Hepatic stellate cell (primary cell): ENCODE measurements around the gene BUB1B.

ENCODE experiments used
- DNase-seq: peaks from one replicate; pipeline ENCODE4 v3.0.0; 2011; ENCODE audit warnings: low spot score

The BUB1B gene

DNA sequence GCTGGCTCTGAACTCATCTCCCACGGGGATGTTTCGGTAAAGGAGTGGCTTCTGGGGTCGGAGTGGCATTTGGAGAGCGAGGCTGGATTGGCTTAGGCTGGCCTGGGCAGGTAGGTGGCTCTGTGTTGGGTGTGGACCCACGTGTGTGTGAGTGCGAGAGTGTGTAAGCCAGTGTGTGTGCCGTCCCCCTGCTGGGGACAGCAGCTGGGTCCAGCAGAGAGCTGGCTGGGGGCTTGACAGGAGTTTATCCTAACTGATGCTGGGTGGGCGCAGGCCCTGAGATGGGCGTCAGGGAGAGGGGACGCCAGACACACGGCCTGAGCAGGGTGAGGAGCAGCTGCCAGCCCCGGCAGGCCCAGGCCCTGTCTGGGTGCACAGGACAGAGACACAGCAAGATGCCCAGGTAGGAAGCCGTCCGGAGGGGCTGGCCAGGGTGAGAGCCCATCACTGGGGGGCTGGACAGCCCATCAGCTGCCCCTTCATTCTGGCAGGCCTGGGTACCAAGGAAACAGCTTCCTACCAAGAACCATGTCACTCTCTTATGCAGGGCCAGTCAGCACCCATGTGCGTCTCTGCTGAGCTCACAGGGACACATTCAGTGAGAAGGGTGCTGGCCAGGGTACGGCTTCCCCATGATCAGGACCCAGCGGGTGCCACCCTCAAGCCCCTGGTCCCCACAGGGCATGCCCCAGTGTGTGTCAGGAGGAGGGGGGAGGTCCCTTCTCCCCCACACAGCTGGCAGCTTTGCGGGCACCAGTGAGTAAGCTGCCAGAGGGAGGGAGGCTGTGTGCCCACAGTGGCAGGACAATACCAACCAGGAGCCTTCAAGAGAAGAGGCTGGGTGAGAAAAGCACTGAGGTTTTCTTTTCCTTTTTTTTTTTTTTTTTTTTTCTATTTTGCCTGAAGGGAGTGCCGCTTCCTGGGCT is 79.1 kb downstream of the BUB1B start:
- peak; percentile 19 for DNase-seq

GRCh38 chr15:40240619-40241221 is 79.9 kb downstream of the BUB1B start:
- DNase-seq, result peak; percentile 19

DNA sequence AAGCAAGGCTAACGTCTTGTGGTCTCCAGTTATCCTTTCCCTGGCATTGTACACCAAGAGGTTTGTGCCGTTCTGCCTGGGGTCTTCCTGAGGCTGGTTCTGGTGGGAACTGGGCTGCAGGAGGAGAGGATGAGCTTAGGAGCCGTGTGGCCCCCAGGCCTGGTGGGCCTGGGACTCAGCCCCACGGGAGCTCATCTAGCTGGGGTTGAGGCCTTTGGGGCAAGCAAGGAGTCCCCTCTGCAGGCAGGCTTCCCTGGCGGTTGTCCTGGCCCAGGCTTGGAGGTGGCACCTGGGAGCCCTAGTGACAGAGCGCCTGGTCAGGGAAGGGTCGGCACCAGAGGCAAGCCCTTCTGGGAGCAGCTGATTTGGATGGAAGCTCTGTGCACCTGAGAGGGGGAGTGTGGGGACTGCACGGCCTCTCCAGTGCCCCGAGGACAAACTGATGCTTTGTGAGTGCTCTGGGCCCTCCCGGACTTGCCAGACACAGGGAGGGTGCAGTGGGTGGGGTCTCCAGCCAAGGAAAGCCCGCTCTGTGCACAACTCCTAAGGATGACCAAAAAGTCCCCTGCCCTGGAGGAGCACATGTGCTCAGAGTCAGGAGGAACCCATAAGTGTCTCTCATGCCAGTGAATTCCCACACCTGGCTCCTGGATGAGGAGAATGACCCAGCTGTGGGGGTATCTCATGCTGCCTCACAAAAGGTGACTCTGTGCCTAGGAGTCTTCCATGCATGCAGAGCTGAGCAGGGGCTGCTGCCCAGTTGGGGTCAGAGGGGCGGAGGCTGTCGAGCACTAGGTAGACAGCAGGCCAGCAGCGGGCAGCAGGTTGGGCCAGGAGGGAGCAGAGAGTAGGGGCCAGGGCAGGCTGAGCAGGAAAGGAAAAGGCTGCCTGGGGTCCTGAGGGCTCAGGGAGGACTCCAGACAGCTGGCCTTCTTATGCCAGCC is 80.7 kb downstream of the BUB1B start:
- no peak for DNase-seq

DNA sequence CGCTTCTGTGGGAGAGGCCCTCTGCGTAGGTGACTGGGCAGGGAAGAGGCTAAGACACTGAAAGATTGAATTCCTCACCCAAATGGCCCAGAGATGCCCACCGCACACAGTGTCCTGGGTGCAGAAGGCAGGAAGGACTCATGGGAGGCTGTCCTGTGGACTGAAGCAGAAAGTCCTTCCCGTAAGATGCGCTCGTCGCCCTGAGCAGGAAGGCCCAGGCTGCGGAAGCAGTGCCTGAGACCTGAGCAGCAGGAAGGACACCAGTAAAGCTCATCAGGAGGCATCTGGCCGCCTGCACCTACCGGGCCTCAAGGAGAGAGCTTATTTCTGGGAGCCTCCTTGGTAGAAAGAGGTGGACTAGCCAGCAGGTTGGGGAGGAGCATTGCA is 81.3 kb downstream of the BUB1B start:
- DNase-seq, result no peak

- DNase-seq, result no peak
These were observed 81.7 kb downstream of the BUB1B start for GRCh38 chr15:40242601-40243000.

- DNase-seq, result no peak
These were observed 82.4 kb downstream of the BUB1B start for GRCh38 chr15:40243126-40243810.

DNA sequence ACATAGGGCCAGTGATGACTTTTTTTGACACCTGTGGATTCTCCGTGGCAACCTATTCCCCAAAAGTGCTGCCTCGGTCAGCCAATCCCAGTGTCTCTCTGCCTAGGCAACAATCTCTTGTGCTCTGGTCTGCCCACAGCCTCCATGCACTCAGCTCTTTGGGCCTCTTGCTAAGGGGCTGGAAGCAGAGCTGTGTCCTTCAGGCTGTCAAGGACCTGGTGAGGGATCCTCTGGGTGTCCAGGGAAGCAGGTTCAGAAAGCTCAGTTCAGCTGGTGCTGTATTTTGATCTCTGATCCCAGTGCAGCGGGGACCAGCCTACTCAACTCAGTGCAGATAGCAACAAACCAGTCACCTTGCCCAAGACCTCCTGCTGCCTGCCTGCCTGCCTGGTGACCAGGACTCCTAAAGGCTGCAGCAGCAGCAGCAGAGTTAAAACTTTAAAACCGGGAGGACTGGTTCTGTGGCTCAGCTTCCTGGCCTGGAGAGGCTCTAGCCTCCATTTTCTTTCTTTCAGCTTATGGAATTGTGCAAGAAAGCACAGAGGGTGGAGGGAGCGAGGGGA is 84.2 kb downstream of the BUB1B start:
- no peak for DNase-seq

DNA sequence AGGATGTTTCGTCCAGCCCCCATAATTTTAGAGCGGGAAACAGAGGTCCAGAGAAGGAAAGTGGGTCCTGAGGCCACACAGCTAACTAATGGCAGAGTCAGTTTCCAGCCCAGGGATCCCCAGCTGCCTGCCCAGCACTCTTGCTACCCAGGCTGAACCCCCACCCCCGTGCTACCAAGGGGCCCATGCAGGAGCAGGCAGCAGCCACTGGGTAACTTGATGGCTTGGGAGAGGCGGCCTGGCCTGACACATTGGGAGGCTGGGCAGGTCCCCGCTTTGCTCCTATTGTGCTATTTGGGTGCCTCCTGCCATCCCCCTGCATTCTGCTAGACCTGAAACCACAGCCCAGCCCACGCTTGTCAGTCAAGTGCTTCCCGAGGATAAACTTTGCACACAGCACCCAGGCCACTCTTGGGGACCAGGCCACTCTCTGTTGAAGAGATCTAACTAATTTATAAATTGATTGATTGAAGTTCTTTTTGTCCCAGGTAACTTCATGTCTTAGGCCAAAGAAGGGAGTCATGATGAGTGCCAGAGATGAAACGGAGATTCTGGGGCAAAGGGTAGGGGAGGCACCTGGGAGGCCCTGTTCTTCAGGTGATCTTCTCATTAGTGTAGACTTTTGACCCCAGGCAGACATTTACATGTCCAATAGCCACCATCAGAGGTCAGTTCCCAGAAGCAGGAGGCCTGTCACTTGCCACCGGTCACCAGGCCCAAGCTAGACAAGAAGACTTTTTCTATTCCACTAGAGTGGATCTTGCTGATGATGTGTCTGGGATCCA is 85.0 kb downstream of the BUB1B start:
- no peak for DNase-seq

DNA sequence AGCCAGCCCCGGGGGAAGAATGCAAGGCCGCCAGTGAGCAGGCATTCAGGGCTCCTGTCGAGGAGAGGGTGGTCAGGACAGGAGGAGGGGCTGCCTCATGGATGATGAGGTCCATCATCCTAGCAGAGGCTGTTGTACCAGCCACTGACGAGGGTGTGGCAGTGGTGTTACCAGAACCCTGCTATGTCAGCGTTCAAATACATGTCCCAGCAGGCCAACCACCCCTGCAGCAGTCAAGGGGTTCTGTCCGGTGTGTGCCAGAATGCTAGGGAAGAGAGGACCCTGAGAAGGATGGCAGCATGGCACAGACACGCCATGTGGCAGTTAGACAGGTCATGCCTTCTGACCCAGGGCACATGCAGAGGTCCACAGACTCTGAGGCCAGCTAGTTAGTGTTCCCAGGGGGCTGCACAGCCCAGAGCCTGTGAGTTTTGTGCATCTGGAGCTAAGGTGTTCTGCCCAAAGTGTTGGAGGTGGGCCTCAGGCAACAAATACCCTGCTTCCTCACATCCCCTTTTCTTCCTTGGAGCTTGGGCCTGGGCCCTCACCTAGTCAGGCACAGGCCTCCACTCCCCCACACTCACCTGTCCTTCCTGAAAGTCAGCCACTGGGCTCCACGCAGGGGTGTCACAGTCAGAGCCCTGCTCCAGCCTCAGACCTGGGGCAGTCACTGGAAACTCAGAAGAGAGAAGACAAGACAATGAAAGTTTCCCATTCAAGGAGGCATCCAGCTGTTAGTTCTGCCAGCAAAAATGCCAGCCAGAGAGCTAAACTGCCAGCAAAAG is 85.8 kb downstream of the BUB1B start:
- no peak for DNase-seq

DNA sequence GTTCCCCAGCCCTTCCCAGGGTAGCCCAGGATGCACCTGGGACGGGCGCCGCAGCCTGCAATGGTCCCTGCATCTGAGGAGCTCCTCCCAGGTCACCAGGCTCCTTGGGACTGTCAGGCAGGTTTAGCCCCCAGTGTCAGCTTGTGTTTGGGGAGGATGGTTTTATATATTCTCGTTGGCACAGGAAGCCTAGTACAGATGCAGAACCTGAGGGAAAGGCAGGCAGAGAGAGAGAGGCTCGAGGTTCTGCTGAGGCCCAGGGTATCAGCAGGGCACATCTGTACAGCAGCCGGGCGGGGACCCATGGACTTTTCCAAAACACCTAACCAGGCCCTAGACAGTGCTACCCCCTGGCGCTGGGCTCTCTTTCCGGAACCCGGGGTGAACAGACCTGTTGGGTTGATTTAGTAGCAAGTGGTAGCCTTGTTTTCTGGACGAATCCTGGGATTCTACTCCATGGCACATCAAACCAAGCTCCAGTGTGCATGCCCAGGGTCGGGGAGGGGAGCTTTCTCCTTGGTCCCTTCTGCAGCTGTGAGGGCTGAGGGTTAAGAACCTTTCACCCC is 86.6 kb downstream of the BUB1B start:
- no peak for DNase-seq

- DNase-seq, result no peak
These were observed 87.3 kb downstream of the BUB1B start for GRCh38 chr15:40248006-40248783.

DNA sequence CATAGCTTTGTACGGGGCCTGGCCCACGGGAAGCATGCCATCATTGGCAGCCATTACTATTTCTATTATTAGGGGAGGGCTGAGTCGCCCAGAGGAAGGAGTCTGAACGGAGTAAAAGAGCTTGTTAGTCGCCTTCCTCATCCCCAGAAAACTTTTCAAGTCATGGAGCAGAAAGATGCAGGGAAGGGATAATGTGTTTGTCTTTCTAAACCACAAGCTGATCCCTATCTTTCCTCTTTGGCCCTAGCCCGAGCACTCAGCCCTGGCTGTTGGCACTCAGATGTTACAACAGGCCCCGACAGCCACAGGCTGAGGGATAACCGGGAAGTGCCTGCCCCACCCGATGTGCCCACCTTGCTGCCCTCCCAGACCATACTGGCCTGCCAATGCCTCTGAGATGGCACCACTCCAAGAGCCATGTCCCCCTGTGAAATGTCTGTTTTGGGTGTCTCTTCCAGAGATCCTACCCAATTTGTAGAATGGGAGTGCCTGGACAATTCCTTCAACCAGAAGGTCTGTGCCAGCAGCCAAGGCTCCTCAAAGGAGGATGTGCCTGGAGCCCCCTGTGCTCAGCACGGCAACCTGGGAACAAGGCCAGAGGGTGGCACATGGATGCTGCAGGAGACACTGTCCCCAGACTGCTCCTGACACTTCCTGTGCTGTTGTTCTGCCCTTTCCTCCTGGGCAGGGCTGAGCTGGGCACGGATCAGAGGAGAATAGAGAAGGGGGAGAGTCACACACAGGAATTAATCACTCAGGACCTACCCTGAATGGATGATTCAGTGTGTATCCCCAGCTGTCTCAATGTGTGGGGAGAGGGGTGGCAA is 88.8 kb downstream of the BUB1B start:
- peak; percentile 79 for DNase-seq

GRCh38 chr15:40250304-40250656 is 89.4 kb downstream of the BUB1B start:
- no peak for DNase-seq

DNA sequence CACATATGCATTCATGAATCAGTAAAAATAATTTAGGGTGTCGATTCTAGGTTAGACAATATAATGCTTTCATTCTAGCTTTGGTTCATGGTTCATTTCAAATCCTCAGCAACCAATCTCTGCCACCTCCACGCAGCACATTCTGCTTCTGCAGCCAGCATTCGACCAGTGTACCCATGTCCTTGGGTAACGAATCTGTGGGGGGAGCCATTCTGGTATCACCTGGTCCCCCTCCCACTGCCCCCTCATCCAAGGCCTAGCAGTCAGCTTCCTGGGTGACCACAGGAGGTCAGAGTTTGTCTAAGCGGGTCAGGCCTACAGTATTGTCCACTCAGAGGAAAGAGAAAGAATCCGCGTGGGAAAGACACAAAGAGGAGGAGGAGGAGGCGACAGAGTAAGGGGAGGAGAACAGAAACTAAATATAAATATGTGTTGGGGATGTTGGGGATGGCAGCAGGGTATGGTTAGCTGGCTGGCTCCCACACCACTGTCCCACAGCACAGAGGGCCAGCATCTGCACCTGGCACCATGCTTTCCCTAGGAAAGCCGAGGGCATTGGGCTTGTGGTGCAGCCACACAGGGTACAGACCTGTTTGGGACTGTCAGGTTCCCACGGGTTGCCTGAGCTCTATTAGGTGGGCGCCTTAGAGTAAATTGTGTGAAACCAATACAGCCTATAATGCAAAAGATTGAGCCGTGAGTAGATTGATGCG is 90.1 kb downstream of the BUB1B start:
- no peak for DNase-seq

DNA sequence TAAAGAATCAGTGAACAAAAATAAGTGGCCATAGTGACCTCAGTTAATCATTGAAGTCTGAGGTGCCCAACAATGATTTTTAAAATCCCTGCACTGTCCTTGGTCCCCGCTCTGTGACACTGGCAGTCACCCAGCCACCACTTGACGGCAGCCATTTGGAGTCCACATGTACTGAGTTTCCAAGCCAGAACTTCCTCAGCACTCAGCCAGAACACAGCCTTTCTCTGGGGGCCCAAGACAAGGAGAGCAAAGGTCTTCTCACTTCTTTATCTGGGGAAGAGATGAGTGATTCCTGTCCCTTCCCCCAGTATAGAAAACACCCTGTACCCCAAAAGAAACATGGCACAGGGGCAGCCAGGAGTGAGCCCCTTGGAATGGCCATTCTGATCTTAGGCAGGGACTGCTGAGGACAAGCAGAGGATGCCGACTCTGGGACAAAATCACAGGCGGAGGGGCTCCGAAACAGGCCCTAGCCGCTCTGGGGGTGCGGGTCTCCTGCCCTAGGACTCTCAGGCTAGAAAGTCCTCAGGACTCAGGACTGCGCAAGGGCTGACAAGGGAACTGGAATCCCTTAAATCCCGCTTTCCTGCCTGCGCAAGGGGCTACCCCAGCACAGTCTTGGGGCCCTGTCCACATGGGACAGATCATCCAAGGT is 90.7 kb downstream of the BUB1B start:
- no peak for DNase-seq

DNA sequence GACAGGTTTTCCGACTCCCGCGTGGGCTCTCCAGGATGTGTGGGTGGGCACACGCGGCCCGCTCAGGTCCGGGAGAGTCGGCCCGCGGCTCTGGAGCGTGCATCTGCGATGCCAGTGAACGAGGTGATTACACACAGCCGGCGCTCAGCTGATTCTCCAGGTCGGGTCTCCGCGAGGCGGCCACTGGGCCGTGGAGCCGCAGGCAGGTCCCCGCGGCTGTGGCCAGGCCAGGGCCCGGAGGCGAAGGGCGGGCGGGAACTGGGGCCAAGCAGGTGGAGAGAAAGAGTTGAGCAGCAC is 91.2 kb downstream of the BUB1B start:
- no peak for DNase-seq
